HL-60 (cell line): ENCODE results near the gene CRB1.

ENCODE experiments used
- GABPA ChIP-seq: IDR thresholded peaks from 2 replicates; pipeline ENCODE4 v1.6.1; 2012; ENCODE audit warnings: low read depth
- POLR2AphosphoS5 ChIP-seq: IDR thresholded peaks from 2 replicates; pipeline ENCODE4 v1.6.1; 2012; ENCODE audit warnings: low read depth
- TF ChIP-seq, protein P1 (sequence below): IDR thresholded peaks from one replicate; pipeline ENCODE4 v1.5.1; 2011; ENCODE audit warnings: low read length, control low read depth, inconsistent platforms; ENCODE audit not compliant: insufficient read depth
- TF ChIP-seq, protein P2 (sequence below): IDR thresholded peaks from 2 replicates; pipeline ENCODE4 v1.6.1; 2012; ENCODE audit warnings: low read depth; ENCODE audit not compliant: insufficient replicate concordance

DNA sequence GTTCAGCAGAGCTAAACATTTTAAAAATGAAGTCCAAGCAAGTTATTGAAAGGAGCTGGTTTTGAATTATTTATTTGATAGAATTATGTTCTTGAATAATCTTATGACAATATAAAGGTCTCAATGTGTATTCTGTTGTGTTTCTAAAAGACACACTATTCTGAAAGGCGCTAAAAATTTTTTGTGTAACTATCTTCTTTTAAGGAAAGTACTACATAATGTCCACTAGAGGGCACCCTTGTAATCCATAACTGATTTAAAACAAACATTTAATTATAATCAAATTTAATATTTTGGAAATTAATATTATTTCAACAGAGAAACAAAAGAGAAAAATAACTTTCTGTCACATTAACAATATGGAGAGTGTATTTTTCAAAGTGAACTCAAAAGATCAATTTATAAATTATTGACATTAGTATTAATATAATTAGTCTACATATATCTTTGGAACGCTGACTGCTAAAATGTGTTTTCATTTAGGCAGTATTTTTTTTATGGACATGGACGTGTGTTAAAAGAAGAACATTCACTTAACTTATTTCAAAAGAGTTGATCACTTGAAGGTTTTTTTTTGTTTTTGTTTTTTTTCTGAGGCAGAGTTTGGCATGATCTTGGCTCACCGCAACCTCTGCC, 258.8 kb downstream of the CRB1 start:
- no peak for TF ChIP-seq POLR2AphosphoS5
- TF ChIP-seq, protein P1, sequence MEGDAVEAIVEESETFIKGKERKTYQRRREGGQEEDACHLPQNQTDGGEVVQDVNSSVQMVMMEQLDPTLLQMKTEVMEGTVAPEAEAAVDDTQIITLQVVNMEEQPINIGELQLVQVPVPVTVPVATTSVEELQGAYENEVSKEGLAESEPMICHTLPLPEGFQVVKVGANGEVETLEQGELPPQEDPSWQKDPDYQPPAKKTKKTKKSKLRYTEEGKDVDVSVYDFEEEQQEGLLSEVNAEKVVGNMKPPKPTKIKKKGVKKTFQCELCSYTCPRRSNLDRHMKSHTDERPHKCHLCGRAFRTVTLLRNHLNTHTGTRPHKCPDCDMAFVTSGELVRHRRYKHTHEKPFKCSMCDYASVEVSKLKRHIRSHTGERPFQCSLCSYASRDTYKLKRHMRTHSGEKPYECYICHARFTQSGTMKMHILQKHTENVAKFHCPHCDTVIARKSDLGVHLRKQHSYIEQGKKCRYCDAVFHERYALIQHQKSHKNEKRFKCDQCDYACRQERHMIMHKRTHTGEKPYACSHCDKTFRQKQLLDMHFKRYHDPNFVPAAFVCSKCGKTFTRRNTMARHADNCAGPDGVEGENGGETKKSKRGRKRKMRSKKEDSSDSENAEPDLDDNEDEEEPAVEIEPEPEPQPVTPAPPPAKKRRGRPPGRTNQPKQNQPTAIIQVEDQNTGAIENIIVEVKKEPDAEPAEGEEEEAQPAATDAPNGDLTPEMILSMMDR, result peak; percentile 1
- TF ChIP-seq, protein P2, sequence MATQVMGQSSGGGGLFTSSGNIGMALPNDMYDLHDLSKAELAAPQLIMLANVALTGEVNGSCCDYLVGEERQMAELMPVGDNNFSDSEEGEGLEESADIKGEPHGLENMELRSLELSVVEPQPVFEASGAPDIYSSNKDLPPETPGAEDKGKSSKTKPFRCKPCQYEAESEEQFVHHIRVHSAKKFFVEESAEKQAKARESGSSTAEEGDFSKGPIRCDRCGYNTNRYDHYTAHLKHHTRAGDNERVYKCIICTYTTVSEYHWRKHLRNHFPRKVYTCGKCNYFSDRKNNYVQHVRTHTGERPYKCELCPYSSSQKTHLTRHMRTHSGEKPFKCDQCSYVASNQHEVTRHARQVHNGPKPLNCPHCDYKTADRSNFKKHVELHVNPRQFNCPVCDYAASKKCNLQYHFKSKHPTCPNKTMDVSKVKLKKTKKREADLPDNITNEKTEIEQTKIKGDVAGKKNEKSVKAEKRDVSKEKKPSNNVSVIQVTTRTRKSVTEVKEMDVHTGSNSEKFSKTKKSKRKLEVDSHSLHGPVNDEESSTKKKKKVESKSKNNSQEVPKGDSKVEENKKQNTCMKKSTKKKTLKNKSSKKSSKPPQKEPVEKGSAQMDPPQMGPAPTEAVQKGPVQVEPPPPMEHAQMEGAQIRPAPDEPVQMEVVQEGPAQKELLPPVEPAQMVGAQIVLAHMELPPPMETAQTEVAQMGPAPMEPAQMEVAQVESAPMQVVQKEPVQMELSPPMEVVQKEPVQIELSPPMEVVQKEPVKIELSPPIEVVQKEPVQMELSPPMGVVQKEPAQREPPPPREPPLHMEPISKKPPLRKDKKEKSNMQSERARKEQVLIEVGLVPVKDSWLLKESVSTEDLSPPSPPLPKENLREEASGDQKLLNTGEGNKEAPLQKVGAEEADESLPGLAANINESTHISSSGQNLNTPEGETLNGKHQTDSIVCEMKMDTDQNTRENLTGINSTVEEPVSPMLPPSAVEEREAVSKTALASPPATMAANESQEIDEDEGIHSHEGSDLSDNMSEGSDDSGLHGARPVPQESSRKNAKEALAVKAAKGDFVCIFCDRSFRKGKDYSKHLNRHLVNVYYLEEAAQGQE, result no peak
- TF ChIP-seq GABPA, result no peak
